HG02763 (cell line): Measurements from ENCODE around the gene FAM81B.

Source experiments
- ATAC-seq: cut with Tn5 transposase; IDR thresholded peaks from one replicate; pipeline ENCODE4 v1.9.1; 2021; ENCODE audit warnings: mild to moderate bottlenecking, moderate library complexity; ENCODE audit not compliant: unreplicated experiment

Gene FAM81B

DNA sequence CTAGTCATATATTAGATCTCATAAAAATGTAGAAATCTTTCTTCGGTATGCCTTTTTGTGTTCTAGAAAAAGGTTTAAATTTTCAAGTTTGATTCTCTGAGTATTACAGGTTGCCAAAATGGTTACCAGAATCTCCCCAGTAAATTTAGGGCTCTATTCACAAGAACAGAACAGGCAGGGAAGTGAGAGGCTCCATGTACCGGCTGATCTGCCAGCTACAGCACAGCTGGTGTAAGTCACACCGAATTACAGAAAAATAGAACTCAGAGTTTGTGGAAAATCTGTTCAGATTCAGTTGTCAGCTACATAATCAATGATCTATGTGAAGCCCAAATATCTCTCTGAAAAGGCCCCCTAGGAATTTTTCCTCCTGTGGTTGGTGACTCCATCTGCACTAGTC, 10.5 kb downstream of the FAM81B start:
- no peak for ATAC-seq

DNA sequence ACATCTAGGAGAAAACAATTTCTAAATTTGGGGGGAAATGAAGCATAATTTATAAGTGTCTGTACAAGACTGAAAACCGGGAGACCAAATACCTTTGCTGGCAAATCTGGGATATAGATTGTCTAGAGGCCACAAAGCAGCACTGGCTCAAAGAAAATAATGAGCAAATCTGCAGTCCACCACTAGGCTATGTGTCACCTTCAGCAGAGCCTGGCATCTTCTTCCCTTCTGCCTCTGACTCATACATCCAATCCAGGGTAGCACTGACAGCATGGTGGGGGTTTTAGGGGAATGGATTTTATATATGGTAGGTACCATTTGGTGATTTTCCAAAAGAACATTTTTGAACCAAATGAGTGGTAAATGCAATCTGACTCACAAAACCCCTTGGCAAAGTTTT, 12.8 kb downstream of the FAM81B start:
- ATAC-seq, result no peak

GRCh38 chr5:95406426-95407090, 15.4 kb downstream of the FAM81B start:
- no peak for ATAC-seq

- no peak for ATAC-seq
Measured at GRCh38 chr5:95410279-95410678, 19.1 kb downstream of the FAM81B start.

- ATAC-seq, result no peak
Measured at GRCh38 chr5:95411474-95411873, 20.3 kb downstream of the FAM81B start.

DNA sequence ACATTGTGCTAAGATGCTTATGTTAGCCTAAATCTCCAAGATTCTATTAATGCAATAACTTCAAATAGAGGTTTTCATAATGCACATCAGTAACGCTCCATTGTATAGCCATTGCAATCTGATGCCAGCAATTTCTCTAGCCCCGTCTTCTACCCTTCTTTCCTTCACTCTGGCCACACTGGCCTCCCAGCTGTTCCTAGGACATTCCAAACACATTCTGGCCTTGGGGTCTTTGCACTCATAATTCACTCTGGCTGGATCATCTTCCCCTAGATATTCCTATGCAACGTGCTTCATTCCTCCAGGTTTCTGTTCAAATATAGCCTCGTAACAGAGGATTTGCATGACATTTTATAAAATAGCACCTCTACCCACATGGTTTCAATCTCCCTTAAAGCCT, 23.3 kb downstream of the FAM81B start:
- no peak for ATAC-seq

DNA sequence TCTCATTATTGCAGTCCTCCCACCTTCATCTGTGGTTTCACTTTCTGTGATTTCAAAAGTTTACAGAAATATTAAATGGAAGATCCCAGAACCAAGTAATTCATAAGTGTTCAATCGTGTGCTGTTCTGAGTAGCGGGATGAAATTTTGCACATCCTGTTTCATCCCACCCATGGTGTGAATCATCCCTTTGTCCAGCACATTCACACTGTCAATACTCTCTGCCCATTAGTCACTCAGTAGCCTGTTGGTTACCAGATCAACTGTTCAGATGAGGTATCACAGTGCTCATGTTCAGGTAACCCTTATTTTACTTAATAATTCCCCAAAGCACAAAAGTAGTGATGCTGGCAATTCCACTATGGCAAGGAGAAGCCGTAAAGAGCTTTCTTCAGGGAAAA, 26.8 kb downstream of the FAM81B start:
- ATAC-seq, result no peak

DNA sequence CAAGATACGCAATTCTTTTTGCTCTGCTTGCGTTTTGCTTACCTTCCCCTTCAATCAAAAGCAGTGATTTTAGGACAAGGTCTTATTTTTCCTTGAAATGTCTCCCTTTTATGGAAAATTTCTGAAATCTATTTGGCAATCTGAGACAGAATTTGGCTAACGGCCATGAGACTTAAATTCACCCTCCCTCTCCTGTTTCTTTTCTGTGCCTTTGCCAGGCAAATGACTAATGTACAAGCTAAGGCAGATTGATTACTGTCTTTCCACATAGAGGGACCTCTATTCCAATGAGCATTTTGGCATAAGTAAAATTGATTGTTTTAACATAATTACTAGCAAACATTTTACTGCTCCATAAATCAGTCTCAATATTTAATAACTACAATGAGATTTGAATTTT, 31.7 kb downstream of the FAM81B start:
- ATAC-seq, result no peak

DNA sequence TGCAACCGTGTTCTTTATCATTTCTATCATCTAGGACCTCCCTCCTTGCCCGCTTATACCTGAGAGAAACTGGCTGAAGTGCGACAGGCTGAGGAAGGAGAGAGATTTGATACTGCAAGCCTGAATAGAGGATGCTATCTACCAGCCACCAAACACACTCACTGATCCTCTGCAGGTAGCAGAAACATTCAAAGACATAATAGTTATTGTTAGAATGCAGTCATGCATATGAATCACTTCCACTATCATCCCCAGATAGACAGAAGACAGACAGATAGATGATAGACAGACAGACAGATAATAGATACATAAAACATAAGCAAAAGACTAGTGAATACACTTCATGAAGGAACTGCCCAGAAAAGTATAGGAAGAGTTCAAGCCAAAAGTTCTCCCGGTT, 32.9 kb downstream of the FAM81B start:
- ATAC-seq, result no peak

- ATAC-seq, result no peak
Measured at GRCh38 chr5:95424526-95424925, 33.4 kb downstream of the FAM81B start.

DNA sequence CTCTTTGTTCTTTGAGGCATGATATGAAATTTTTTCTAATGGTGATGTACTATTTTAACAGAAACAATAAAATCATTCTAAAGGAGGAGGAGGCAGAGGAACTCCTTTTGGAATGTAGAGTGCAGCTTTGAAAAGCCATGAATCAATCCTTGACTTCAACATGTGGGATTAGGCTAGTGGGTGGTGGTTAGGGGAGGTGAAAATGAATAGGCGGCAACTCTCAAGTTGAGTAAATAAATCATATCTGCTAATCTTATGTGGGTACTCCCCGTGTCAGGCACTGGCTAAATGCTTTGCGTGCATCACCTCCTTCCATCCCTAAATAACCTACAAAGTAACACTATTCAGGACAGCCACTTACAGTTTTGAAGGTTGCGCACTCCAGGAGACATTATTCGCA, 35.1 kb downstream of the FAM81B start:
- ATAC-seq, result no peak

GRCh38 chr5:95432779-95433178, 41.6 kb downstream of the FAM81B start:
- ATAC-seq, result no peak

- no peak for ATAC-seq
Measured at GRCh38 chr5:95439801-95440493, 48.8 kb downstream of the FAM81B start.

- no peak for ATAC-seq
Measured at GRCh38 chr5:95440825-95441224, 49.7 kb downstream of the FAM81B start.

GRCh38 chr5:95441636-95442035, 50.5 kb downstream of the FAM81B start:
- ATAC-seq, result no peak

- no peak for ATAC-seq
Measured at GRCh38 chr5:95445442-95445841, 54.3 kb downstream of the FAM81B start.

- ATAC-seq, result no peak
Measured at GRCh38 chr5:95445995-95446394, 54.8 kb downstream of the FAM81B start.

GRCh38 chr5:95446560-95447221, 55.5 kb downstream of the FAM81B start:
- ATAC-seq, result no peak

DNA sequence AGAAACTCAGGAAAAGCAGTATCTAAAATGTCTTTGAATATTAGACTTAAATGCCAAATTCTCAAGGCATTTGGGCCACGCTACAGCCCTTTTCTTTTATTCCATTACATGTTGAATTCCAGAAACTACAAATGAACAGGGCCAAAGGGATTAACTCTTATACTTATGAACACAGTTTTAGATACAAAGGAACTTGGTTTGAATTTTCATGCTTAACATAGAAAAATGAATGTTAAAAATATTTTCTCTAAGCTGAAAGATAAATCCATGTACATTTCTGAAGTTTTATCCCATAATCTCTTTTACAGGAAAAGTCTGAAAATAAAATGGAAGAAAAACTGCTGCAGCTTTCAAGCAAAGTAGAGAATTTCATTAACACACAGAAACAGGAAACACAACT, 56.8 kb downstream of the FAM81B start:
- no peak for ATAC-seq

- no peak for ATAC-seq
Measured at GRCh38 chr5:95448789-95449188, 57.6 kb downstream of the FAM81B start.

- no peak for ATAC-seq
Measured at GRCh38 chr5:95449460-95449859, 58.3 kb downstream of the FAM81B start.

DNA sequence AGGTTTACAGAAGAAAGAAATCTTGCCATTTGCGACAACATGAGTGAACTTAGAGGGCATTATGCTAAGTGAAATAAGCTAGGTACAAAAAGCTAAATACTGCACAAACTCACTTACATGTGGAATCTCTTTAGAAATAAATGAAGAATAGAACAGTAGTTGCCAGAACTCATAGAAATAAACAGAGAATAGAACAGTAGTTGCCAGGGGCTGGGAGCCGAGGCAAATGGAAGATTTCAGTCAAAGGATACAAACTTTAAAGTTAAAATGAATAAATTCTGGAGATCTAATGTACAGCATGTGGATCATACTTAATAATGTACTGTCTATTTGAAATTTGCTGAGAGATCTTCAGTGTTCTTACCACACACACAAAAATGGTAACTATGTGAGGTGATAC, 63.4 kb downstream of the FAM81B start:
- no peak for ATAC-seq
